B cell (primary cell): ENCODE data around the gene BIRC5. TPM values are rescaled to one million over a fixed set of nuclear protein-coding genes. Genes with fewer than 3 reads are reported as not detected.

ENCODE experiments used
- ATAC-seq: fragments of 200-7000 bp; cut with Tn5 transposase; one replicate; pipeline ENCODE4 v1.10.0; 2021; ENCODE audit warnings: low read depth, mild to moderate bottlenecking, moderate number of reproducible peaks, moderate library complexity
- CTCF ChIA-PET: fragments of 350-600 bp; sonication (Branson Sonifier 250); formaldehyde crosslinking; loops from one replicate; lab custom pipeline; 2021; ENCODE audit warnings: antibody characterized with exemption, inconsistent platforms; lab: Charles Lee
- POLR2A ChIA-PET: fragments of 350-600 bp; sonication (Branson Sonifier 250); formaldehyde crosslinking; loops from one replicate; lab custom pipeline; 2021; ENCODE audit warnings: antibody characterized with exemption; lab: Charles Lee
- DNase-seq: peaks from one replicate; pipeline ENCODE4 v3.0.0; 2013
- H2AFZ ChIP-seq: 2 replicates; pipeline ENCODE4 v1.6.1; 2012; ENCODE audit warnings: mild to moderate bottlenecking, low read depth, low read length; ENCODE audit not compliant: insufficient read depth, poor library complexity, severe bottlenecking
- H3K27ac ChIP-seq, 2 donors: 1 replicate in 1 of 2; 2 replicates in 1 of 2; pipeline ENCODE4 v1.5.1; 2012 to 2013; ENCODE audit warnings: low read length in 2 of 2, mild to moderate bottlenecking in 2 of 2, moderate library complexity in 1 of 2
- H3K27me3 ChIP-seq, 4 experiments: fragments of 200-600 bp in 1 of 4; sonication (generic) in 1 of 4; replicated peaks in 1 of 4; 1 replicate in 2 of 4; 2 replicates in 2 of 4; pipeline versions ENCODE4 v1.6.1 to v1.7.0; 2013 to 2016; ENCODE audit warnings: low read length in 3 of 4, mild to moderate bottlenecking in 2 of 4, mixed read lengths in 1 of 4, moderate library complexity in 1 of 4; ENCODE audit not compliant: insufficient read depth in 4 of 4, control insufficient read depth in 3 of 4; ENCODE audit errors: control extremely low read depth in 1 of 4
- H3K36me3 ChIP-seq, 2 experiments: replicated peaks in 1 of 2; 1 replicate in 1 of 2; 2 replicates in 1 of 2; pipeline versions ENCODE4 v1.6.1 to v1.7.1; 2013; ENCODE audit warnings: low read length in 1 of 2; ENCODE audit not compliant: insufficient read depth in 2 of 2, control insufficient read depth in 1 of 2; ENCODE audit errors: control extremely low read depth in 1 of 2, extremely low read depth in 1 of 2
- H3K4me1 ChIP-seq, 2 donors: fragments of 200-600 bp in 1 of 2; sonication (generic) in 1 of 2; 1 replicate in 1 of 2; 2 replicates in 1 of 2; pipeline versions ENCODE4 v1.5.1 to v1.6.1; 2013 to 2017; ENCODE audit warnings: low read length in 2 of 2; ENCODE audit not compliant: control insufficient read depth in 2 of 2, insufficient read depth in 2 of 2
- H3K4me2 ChIP-seq: replicated peaks from 2 replicates; pipeline ENCODE3; 2012; ENCODE audit warnings: mild to moderate bottlenecking, low read depth, low read length; ENCODE audit not compliant: poor library complexity, severe bottlenecking
- H3K4me3 ChIP-seq, 5 experiments: fragments of 200-600 bp in 1 of 5; sonication (generic) in 1 of 5; 1 replicate in 3 of 5; 2 replicates in 2 of 5; pipeline versions ENCODE4 v1.5.1 to v1.7.0; 2011 to 2016; ENCODE audit warnings: low read length in 4 of 5, mild to moderate bottlenecking in 4 of 5, low read depth in 2 of 5, control low read depth in 1 of 5, moderate library complexity in 1 of 5; ENCODE audit not compliant: insufficient read depth in 1 of 5; ENCODE audit errors: control extremely low read depth in 1 of 5, extremely low read depth in 1 of 5
- H3K79me2 ChIP-seq: fragments of 200-600 bp; sonication (generic); one replicate; pipeline ENCODE4 v1.6.0; 2016; ENCODE audit warnings: low read length; ENCODE audit not compliant: control insufficient read depth, insufficient read depth
- H3K9ac ChIP-seq: fragments of 200-600 bp; sonication (generic); 2 replicates; pipeline ENCODE4 v1.6.1; 2017; ENCODE audit warnings: mild to moderate bottlenecking, low read length, moderate library complexity
- H3K9me3 ChIP-seq, 3 donors: one replicate each; pipeline versions ENCODE4 v1.6.1 to v1.7.1; 2013; ENCODE audit warnings: low read length in 2 of 3; ENCODE audit not compliant: control insufficient read depth in 2 of 3, insufficient read depth in 1 of 3; ENCODE audit errors: control extremely low read depth in 1 of 3
- H4K20me1 ChIP-seq: 2 replicates; pipeline ENCODE4 v1.6.0; 2012; ENCODE audit warnings: mild to moderate bottlenecking, low read length; ENCODE audit not compliant: insufficient read depth, control insufficient read depth, poor library complexity, severe bottlenecking
- H3K27ac Mint-ChIP-seq: one replicate; pipeline ENCODE4 v1.8.0; 2021; ENCODE audit warnings: mixed read lengths
- H3K27me3 Mint-ChIP-seq: one replicate; pipeline ENCODE4 v1.8.0; 2021; ENCODE audit warnings: mixed read lengths
- H3K4me1 Mint-ChIP-seq: one replicate; pipeline ENCODE4 v1.8.0; 2021; ENCODE audit warnings: mixed read lengths
- H3K4me3 Mint-ChIP-seq: one replicate; pipeline ENCODE4 v1.8.0; 2021; ENCODE audit warnings: mixed read lengths
- H3K9me3 Mint-ChIP-seq: one replicate; pipeline ENCODE4 v1.8.0; 2022; ENCODE audit warnings: mixed read lengths; ENCODE audit not compliant: insufficient read depth
- EZH2 ChIP-seq: IDR thresholded peaks from 2 replicates; pipeline ENCODE4 v1.6.1; 2012; ENCODE audit warnings: borderline replicate concordance, low read depth, mild to moderate bottlenecking, moderate library complexity, low read length; ENCODE audit not compliant: insufficient read depth, poor library complexity, severe bottlenecking
- WGBS: methylation state at CpG from one replicate; pipeline ENCODE4 v1.1.5; 2013; ENCODE audit warnings: missing lambda C conversion rate; ENCODE audit not compliant: insufficient coverage; 5-methylcytosine and 5-hydroxymethylcytosine counted together
- intact Hi-C: fragments of 100-400 bp; cut with micrococcal nuclease; formaldehyde crosslinking; loops from one replicate; pipeline ENCODE4 v1.10.0; 2022
- polyA plus RNA-seq: library from polyadenylated mRNA; depleted of rRNA; stranded (reverse); fragments of >200 nt; gene quantifications from 2 replicates; pipeline ENCODE4 v1.2.3, GENCODE V29; 2012
- total RNA-seq, 2 donors: library from RNA; stranded (reverse); fragments of 120-200 nt in 1 of 2; gene quantifications; 1 replicate in 1 of 2; 2 replicates in 1 of 2; pipeline versions ENCODE4 v1.2.3 to v1.2.4, GENCODE V29; 2013 to 2022
- TF ChIP-seq, protein P1 (sequence below): fragments of 200-600 bp; IDR thresholded peaks from one replicate; pipeline ENCODE4 v1.8.0; 2022; ENCODE audit warnings: antibody characterized with exemption, mild to moderate bottlenecking

Gene BIRC5
- total and polyA plus RNA-seq, 2 donors (not counting 1 experiment from before 2014, with no cell fraction given) = 0.33 to 0.84 TPM

DNA sequence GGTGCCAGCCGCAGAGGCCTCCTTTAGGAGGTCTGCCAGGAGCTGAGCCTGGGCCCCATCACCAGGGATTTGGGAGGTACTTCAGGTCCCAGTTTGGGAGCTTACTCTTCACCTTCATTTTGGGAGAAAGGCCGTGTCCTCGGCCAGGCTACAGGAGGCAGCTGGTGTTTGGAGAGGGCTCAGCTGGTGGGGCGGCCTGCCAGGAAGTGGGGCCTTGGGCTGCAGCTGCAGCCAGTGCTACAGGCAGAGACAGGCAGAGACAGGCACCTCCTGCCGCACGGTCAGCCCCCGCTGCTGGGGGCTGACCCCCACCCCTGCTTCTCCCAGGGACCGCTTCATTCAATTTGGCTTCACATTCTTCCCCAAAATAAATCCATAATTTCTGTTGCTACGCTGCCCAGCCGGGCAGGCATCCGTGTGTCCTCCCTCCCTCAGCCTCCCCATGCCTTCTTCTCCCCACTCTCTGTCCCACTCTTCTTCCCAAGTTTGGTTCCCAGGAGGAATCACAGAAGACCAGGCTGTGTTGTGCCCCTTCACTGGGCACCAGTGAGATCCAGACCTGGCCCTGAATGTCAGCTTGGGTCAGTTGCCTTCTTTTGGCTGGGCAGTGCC is 23.5 kb downstream of the BIRC5 start:
- peaks cover 0 to 15% (median 6%) of the 10 kb centered on the region in 4 experiments for H3K27me3 ChIP-seq
- H3K9me3 ChIP-seq = peaks cover 0 to 19% (median 0%) of the 10 kb centered on the region in 3 donors
- H3K4me3 ChIP-seq = no peak overlapping the region
- intact Hi-C loops = no loop called here
- Mint-ChIP-seq H3K27me3 (peaks cover 9% of the 10 kb centered on the region), H3K4me1 (peaks cover 38% of the 10 kb centered on the region), H3K27ac (no peak overlapping the region), H3K4me3 (no peak overlapping the region), H3K9me3 (no peaks in the 10 kb centered on the region)
- no peaks in the 10 kb centered on the region for H3K79me2 ChIP-seq
- no peak overlapping the region for H3K9ac ChIP-seq
- H3K4me2 ChIP-seq = no peak overlapping the region
- H3K36me3 ChIP-seq = no peaks in the 10 kb centered on the region
- no peak overlapping the region for H3K27ac ChIP-seq
- H4K20me1 ChIP-seq = no peaks in the 10 kb centered on the region
- 72% methylated on average over 11 of the region's 11 CpGs for WGBS
- H3K4me1 ChIP-seq = peaks cover 19 to 26% of the 10 kb centered on the region in 2 donors
- ChIA-PET POLR2A (no interaction called here), CTCF (interaction anchor here (0.9 to 1.8 kb wide), 3 partner anchors 11 to 123 kb away, joined by 3 to 7 read pairs (median 3); no protein-coding TSS in a partner anchor)
- DNase-seq = peak; percentile 11
- TF ChIP-seq, protein P1, sequence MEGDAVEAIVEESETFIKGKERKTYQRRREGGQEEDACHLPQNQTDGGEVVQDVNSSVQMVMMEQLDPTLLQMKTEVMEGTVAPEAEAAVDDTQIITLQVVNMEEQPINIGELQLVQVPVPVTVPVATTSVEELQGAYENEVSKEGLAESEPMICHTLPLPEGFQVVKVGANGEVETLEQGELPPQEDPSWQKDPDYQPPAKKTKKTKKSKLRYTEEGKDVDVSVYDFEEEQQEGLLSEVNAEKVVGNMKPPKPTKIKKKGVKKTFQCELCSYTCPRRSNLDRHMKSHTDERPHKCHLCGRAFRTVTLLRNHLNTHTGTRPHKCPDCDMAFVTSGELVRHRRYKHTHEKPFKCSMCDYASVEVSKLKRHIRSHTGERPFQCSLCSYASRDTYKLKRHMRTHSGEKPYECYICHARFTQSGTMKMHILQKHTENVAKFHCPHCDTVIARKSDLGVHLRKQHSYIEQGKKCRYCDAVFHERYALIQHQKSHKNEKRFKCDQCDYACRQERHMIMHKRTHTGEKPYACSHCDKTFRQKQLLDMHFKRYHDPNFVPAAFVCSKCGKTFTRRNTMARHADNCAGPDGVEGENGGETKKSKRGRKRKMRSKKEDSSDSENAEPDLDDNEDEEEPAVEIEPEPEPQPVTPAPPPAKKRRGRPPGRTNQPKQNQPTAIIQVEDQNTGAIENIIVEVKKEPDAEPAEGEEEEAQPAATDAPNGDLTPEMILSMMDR = no peak
- TF ChIP-seq EZH2 = no peak
- no peak for ATAC-seq
- no peak overlapping the region for H2AFZ ChIP-seq

DNA sequence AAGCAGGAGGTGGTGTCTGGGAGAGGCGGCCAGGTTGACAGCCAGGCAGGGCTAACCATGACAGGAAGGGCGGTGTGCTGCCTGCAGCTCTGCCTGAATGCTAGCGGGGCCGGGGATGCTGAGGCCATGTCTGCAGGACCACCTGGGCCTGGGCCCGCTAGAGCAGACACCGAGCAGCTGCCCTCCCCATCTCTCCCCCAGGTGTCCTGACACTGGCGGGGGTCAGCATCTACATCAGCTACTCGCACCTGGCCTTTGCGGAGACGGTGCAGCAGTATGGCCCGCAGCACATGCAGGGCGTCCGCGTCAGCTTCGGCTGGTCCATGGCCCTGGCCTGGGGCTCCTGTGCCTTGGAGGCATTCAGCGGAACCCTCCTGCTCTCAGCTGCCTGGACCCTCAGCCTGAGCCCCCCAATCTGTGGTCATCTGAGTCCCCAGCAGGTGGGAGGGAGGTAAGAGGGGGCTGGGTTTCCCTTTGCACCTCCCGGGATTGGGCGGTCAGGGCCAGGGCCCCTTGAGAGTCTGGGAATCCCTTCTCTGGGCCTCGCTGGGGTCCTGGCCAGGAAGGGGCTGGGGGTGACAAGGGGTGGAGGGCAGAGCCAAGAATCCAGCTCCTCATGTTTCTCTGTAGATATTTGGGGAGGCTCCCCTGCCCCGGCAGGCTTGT is 24.9 kb downstream of the BIRC5 start:
- CTCF ChIA-PET = interaction anchor here (0.9 kb wide), 1 partner anchor 12 kb away, joined by 3 read pairs; no protein-coding TSS in a partner anchor

More for the DNA sequence above, 24.9 kb downstream of the BIRC5 start:
- Histone ChIP-seq H3K4me2 (peak overlapping the region; percentile 53), H3K27ac (no peak overlapping the region), H3K4me1 (peaks cover 26 to 34% of the 10 kb centered on the region in 2 donors), H3K9me3 (peaks cover 0 to 26% (median 0%) of the 10 kb centered on the region in 3 donors), H4K20me1 (no peaks in the 10 kb centered on the region), H3K36me3 (no peaks in the 10 kb centered on the region), H3K4me3 (no peak overlapping the region), H3K27me3 (peaks cover 0 to 5% (median 2%) of the 10 kb centered on the region in 4 experiments), H3K9ac (no peak overlapping the region), H2AFZ (peak overlapping the region; percentile 19), H3K79me2 (no peaks in the 10 kb centered on the region)
- WGBS = 81% methylated on average over 20 of the region's 20 CpGs
- DNase-seq (no peak), ATAC-seq (no peak)
- Mint-ChIP-seq H3K4me3 (no peak overlapping the region), H3K27me3 (peaks cover 3% of the 10 kb centered on the region), H3K27ac (no peak overlapping the region), H3K4me1 (peaks cover 42% of the 10 kb centered on the region), H3K9me3 (no peaks in the 10 kb centered on the region)
- TF ChIP-seq, protein P1 = no peak
- TF ChIP-seq EZH2 = no peak
- intact Hi-C loops = no loop called here
- POLR2A ChIA-PET = interaction anchor here (0.5 kb wide), 2 partner anchors 61 to 1462 kb away, joined by 5 to 7 read pairs; no protein-coding TSS in a partner anchor
